ENCODE measurements around the gene CAP1. TPM values are rescaled to one million over a fixed set of nuclear protein-coding genes. Genes with fewer than 3 reads are reported as not detected.
"Not testable (repeated sequence)": the region's sequence is repeated elsewhere in the genome, so short reads cannot be mapped to it uniquely, and the experiment has no call there.

CAP1 gene
- polyA plus RNA-seq, 1 donor = 198 TPM

DNA sequence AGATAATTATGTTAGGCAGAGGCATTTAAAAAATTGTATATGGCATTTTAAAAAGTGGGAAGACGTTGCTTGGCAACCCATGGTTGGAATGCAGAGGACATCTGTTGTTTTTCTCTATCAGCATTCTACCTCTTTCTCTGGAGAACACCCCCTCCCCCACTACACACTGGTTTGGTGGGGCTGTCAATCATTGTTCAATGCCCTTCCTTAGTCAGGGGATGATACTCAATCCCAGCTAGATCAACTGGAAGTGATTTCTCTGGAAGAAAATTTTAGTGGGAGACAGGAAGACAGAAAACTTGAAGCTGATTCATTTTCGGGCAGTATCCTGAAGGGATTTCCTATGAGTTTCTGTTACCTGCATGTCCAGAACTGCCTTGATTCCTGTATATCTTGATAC lies 35.7 kb upstream of the CAP1 start:
- no peak for DNase-seq
- H3K36me3 ChIP-seq (ENCODE audit: control insufficient read depth, insufficient read depth, low read length) = no peaks in the 10 kb centered on the region
- H3K4me1 ChIP-seq (ENCODE audit: control insufficient read depth, insufficient read depth, low read length) = no peaks in the 10 kb centered on the region
- H3K27ac ChIP-seq (ENCODE audit: low read length) = no peak overlapping the region
- H3K4me3 ChIP-seq (ENCODE audit: low read length) = no peak overlapping the region
- no peaks in the 10 kb centered on the region for H3K27me3 ChIP-seq (ENCODE audit: control insufficient read depth, insufficient read depth, low read length)
- H3K9me3 ChIP-seq (ENCODE audit: control insufficient read depth, low read depth, low read length) = no peaks in the 10 kb centered on the region
- WGBS (ENCODE audit: insufficient coverage, low lambda C conversion rate) = 86% methylated on average over 1 of the region's 2 CpGs

DNA sequence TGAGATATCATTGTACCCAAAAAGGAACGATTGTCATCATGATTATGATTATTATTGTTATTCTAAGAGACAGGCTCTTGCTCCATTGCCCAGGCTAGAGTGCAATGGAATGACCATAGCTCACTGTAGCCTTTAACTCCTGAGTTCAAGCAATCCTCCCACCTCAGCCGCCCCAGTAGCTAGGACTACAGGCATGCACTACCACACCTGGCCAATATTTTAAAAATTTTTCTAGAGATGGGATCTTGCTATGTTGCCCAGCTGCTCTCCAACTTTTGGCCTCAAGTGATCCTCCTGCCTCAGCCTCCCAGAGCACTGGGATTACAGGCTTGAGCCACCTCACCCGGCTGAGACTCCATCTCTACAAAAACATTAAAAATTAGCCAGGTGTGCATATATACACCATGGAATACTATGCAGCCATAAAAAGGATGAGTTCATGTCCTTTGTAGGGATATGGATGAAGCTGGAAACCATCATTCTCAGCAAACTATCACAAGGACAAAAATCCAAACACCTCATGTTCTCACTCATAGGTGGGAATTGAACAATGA lies 33.0 kb upstream of the CAP1 start:
- WGBS (ENCODE audit: insufficient coverage, low lambda C conversion rate) = no CpG with 5 or more reads among the region's 3 CpGs
- not testable (repeated sequence) for DNase-seq; H3K4me3 ChIP-seq (ENCODE audit: low read length); H3K27ac ChIP-seq (ENCODE audit: low read length); H3K27me3 ChIP-seq (ENCODE audit: control insufficient read depth, insufficient read depth, low read length); H3K4me1 ChIP-seq (ENCODE audit: control insufficient read depth, insufficient read depth, low read length); H3K9me3 ChIP-seq (ENCODE audit: control insufficient read depth, low read depth, low read length); H3K36me3 ChIP-seq (ENCODE audit: control insufficient read depth, insufficient read depth, low read length)

GRCh38 chr1:40011198-40011597 lies 29.3 kb upstream of the CAP1 start:
- DNase-seq = no peak
- Histone ChIP-seq H3K4me1 (ENCODE audit: control insufficient read depth, insufficient read depth, low read length) (peaks cover 3% of the 10 kb centered on the region), H3K9me3 (ENCODE audit: control insufficient read depth, low read depth, low read length) (no peaks in the 10 kb centered on the region), H3K27me3 (ENCODE audit: control insufficient read depth, insufficient read depth, low read length) (no peaks in the 10 kb centered on the region), H3K36me3 (ENCODE audit: control insufficient read depth, insufficient read depth, low read length) (no peaks in the 10 kb centered on the region), H3K27ac (ENCODE audit: low read length) (no peak overlapping the region), H3K4me3 (ENCODE audit: low read length) (no peak overlapping the region)
- WGBS (ENCODE audit: insufficient coverage, low lambda C conversion rate) = 100% methylated on average over 2 of the region's 3 CpGs

DNA sequence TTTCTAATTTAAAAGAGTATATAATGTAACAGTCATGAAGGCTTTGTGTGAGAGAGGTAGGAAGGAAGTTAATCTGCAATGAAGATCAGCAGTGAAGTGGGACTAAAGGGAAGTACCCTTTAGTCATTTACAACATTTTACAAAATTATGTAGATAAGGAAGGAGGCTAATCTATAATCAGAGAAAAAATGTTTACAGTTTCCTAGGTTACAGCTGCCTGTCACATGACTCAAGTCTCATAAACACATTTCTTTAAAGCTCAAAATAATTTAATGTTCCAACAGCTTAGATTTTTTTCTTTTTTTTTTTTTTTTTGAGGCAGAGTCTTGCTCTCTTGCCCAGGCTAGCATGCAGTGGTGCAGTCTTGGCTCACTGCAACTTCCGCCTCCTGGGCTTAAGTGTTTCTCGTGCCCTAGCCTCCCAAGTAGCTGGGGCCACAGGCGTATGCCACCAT lies 26.2 kb upstream of the CAP1 start:
- H3K4me3 ChIP-seq (ENCODE audit: low read length) = no peak overlapping the region
- peak overlapping the region; percentile 13 for H3K27ac ChIP-seq (ENCODE audit: low read length)
- WGBS (ENCODE audit: insufficient coverage, low lambda C conversion rate) = no CpG with 5 or more reads among the region's 3 CpGs
- H3K36me3 ChIP-seq (ENCODE audit: control insufficient read depth, insufficient read depth, low read length) = no peaks in the 10 kb centered on the region
- no peaks in the 10 kb centered on the region for H3K27me3 ChIP-seq (ENCODE audit: control insufficient read depth, insufficient read depth, low read length)
- peaks cover 3% of the 10 kb centered on the region for H3K4me1 ChIP-seq (ENCODE audit: control insufficient read depth, insufficient read depth, low read length)
- DNase-seq = peak in 1 of 2 donors; percentile 49
- no peaks in the 10 kb centered on the region for H3K9me3 ChIP-seq (ENCODE audit: control insufficient read depth, low read depth, low read length)

DNA sequence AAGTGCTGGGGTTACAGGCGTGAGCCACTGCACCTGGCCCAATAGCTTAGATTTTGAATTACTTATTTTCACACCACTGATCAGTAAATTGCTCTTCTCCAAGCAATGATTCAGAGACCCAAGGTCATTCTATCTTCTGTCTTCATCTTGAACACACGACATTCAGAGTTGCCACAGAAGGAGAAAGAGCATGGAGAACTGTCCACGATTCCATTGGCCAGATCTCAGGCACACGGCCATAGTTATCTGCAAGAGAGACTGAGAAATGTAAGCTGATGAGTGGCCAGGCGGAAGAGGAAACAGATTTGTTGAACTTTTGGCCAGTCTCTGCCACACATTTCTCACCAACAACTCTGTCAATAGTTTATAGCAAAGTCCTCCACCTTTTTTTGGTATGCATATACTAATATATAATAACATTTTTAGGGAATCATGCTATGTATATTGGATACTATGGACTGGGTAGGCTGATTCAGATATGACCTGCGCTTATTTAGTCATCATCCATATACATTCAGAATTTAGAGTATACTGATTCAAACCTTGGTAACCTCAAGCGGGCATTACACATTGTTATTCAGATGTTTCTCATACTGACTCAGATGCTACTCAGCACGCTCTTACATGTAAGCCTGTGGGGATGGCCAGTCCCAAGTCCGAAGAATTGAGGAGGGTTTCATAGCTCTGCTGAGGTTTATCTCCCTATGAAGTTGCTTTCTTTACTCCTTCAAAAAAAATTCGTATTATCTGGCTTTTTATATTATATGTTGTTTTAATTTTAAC lies 25.5 kb upstream of the CAP1 start:
- peak in 1 of 2 donors; percentile 17 for DNase-seq
- Histone ChIP-seq H3K36me3 (ENCODE audit: control insufficient read depth, insufficient read depth, low read length) (no peaks in the 10 kb centered on the region), H3K4me3 (ENCODE audit: low read length) (no peak overlapping the region), H3K4me1 (ENCODE audit: control insufficient read depth, insufficient read depth, low read length) (peaks cover 3% of the 10 kb centered on the region), H3K27me3 (ENCODE audit: control insufficient read depth, insufficient read depth, low read length) (no peaks in the 10 kb centered on the region), H3K27ac (ENCODE audit: low read length) (peak overlapping the region; percentile 13), H3K9me3 (ENCODE audit: control insufficient read depth, low read depth, low read length) (no peaks in the 10 kb centered on the region)
- WGBS (ENCODE audit: insufficient coverage, low lambda C conversion rate) = 57% methylated on average over 4 of the region's 10 CpGs

DNA sequence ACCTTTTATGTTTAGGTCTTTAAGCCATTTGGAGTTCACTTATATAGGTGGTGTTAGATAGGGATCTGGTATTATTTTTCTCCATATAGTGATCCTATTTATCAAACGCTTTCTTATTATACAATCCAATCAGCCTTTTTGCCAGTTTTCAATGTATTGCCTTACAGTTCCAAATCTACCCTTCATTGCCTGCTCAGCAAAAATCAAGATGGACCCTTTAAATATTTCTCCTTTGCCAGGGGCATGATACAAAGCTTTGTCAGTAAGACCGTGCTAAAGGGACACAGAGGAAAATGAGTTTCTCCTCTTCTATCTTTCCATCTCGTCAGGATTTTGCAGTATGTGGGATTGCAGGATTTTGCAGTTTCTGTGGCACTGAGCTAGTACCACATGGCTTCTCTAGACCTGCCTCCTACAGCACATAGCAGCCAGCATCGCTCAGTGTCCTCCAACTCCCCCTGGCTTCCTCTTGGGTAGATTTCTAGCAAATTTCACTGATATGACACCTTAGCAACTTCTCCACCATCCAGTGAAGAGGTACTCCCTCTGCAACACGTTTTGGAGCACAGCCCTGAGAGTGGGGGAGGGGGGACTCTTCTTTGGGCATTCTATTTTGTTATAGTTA lies 22.5 kb upstream of the CAP1 start:
- DNase-seq = no peak
- H3K27ac ChIP-seq (ENCODE audit: low read length) = no peak overlapping the region
- H3K27me3 ChIP-seq (ENCODE audit: control insufficient read depth, insufficient read depth, low read length) = no peaks in the 10 kb centered on the region
- H3K36me3 ChIP-seq (ENCODE audit: control insufficient read depth, insufficient read depth, low read length) = no peaks in the 10 kb centered on the region
- peaks cover 3% of the 10 kb centered on the region for H3K4me1 ChIP-seq (ENCODE audit: control insufficient read depth, insufficient read depth, low read length)
- H3K4me3 ChIP-seq (ENCODE audit: low read length) = no peak overlapping the region
- H3K9me3 ChIP-seq (ENCODE audit: control insufficient read depth, low read depth, low read length) = no peaks in the 10 kb centered on the region
- WGBS (ENCODE audit: insufficient coverage, low lambda C conversion rate) = 75% methylated on average over 3 of the region's 5 CpGs

- Histone ChIP-seq H3K4me1 (ENCODE audit: control insufficient read depth, insufficient read depth, low read length) (no peaks in the 10 kb centered on the region), H3K27me3 (ENCODE audit: control insufficient read depth, insufficient read depth, low read length) (no peaks in the 10 kb centered on the region), H3K4me3 (ENCODE audit: low read length) (no peak overlapping the region), H3K36me3 (ENCODE audit: control insufficient read depth, insufficient read depth, low read length) (no peaks in the 10 kb centered on the region), H3K9me3 (ENCODE audit: control insufficient read depth, low read depth, low read length) (no peaks in the 10 kb centered on the region), H3K27ac (ENCODE audit: low read length) (no peak overlapping the region)
- no CpG with 5 or more reads among the region's 4 CpGs for WGBS (ENCODE audit: insufficient coverage, low lambda C conversion rate)
- DNase-seq = no peak
Observed at GRCh38 chr1:40020447-40021085, 20.0 kb upstream of the CAP1 start.

DNA sequence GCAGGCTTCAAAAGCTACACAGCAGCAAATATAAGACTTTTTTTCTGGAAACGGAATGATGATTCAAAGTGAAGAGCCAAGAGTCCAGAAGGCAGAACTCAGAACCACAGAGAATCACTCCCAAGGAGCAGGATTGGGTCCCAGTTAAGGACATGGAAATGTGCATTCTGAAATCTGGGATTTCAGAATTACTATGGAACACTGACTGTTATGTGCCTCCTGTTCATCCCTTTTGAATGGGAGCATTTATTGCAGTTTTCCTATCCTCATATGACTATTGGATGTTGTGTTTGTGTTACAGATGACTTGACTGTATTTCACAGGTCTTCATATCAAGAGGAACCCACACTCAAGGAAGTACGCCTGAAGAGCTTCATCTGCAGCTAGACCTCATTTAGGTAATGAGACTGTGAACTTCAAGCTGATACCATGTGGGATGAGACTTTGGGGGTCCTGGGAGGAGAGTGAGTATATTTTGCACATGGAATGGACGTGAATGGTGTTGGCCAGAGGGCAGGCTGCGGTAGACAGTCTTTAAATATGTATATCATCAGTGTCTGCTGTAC lies 17.1 kb upstream of the CAP1 start:
- H3K27ac ChIP-seq (ENCODE audit: low read length) = no peak overlapping the region
- no peaks in the 10 kb centered on the region for H3K27me3 ChIP-seq (ENCODE audit: control insufficient read depth, insufficient read depth, low read length)
- no CpG with 5 or more reads among the region's 4 CpGs for WGBS (ENCODE audit: insufficient coverage, low lambda C conversion rate)
- DNase-seq = no peak
- H3K4me3 ChIP-seq (ENCODE audit: low read length) = no peak overlapping the region
- H3K36me3 ChIP-seq (ENCODE audit: control insufficient read depth, insufficient read depth, low read length) = no peaks in the 10 kb centered on the region
- H3K4me1 ChIP-seq (ENCODE audit: control insufficient read depth, insufficient read depth, low read length) = no peaks in the 10 kb centered on the region
- peaks cover 7% of the 10 kb centered on the region for H3K9me3 ChIP-seq (ENCODE audit: control insufficient read depth, low read depth, low read length)

- Histone ChIP-seq H3K27me3 (ENCODE audit: control insufficient read depth, insufficient read depth, low read length) (no peaks in the 10 kb centered on the region), H3K4me3 (ENCODE audit: low read length) (no peak overlapping the region), H3K9me3 (ENCODE audit: control insufficient read depth, low read depth, low read length) (peaks cover 7% of the 10 kb centered on the region), H3K36me3 (ENCODE audit: control insufficient read depth, insufficient read depth, low read length) (no peaks in the 10 kb centered on the region), H3K27ac (ENCODE audit: low read length) (no peak overlapping the region), H3K4me1 (ENCODE audit: control insufficient read depth, insufficient read depth, low read length) (peaks cover 3% of the 10 kb centered on the region)
- no peak for DNase-seq
- 40% methylated on average over 1 of the region's 2 CpGs for WGBS (ENCODE audit: insufficient coverage, low lambda C conversion rate)
Observed at GRCh38 chr1:40024671-40025070, 15.9 kb upstream of the CAP1 start.

GRCh38 chr1:40027647-40028046 lies 12.9 kb upstream of the CAP1 start:
- H3K27me3 ChIP-seq (ENCODE audit: control insufficient read depth, insufficient read depth, low read length) = no peaks in the 10 kb centered on the region
- no peaks in the 10 kb centered on the region for H3K36me3 ChIP-seq (ENCODE audit: control insufficient read depth, insufficient read depth, low read length)
- no peak overlapping the region for H3K27ac ChIP-seq (ENCODE audit: low read length)
- no peak overlapping the region for H3K4me3 ChIP-seq (ENCODE audit: low read length)
- DNase-seq = no peak
- H3K9me3 ChIP-seq (ENCODE audit: control insufficient read depth, low read depth, low read length) = peaks cover 7% of the 10 kb centered on the region
- peaks cover 22% of the 10 kb centered on the region for H3K4me1 ChIP-seq (ENCODE audit: control insufficient read depth, insufficient read depth, low read length)

All from large intestine (tissue), 3 donors.